ENCODE results near the gene SUV39H2. TPM values are rescaled to one million over a fixed set of nuclear protein-coding genes. Genes with fewer than 3 reads are reported as not detected.

SUV39H2 gene
- total and polyA plus RNA-seq, 4 donors = 1.8 to 7.5 (median 2.9) TPM

GRCh38 chr10:14953424-14954000 lies 74.8 kb downstream of the SUV39H2 start:
- Histone ChIP-seq H3K9me3 (ENCODE audit: control insufficient read depth in 4 of 4, low read length in 3 of 4) (no peaks in the 10 kb centered on the region), H3K27ac (ENCODE audit: low read depth in 1 of 2, low read length in 2 of 2) (peak overlapping the region; percentile 65 to 68), H3K27me3 (ENCODE audit: control insufficient read depth in 4 of 4, insufficient read depth in 4 of 4, low read length in 3 of 4) (no peaks in the 10 kb centered on the region), H3K9ac (ENCODE audit: low read depth in 1 of 2, low read length in 2 of 2) (no peak overlapping the region), H3K4me3 (ENCODE audit: low read depth in 1 of 3, low read length in 3 of 3) (peak overlapping the region; percentile 40 to 91 (median 76)), H3K4me1 (ENCODE audit: control insufficient read depth in 4 of 4, insufficient read depth in 4 of 4, low read length in 3 of 4) (peaks cover 0 to 17% (median 3%) of the 10 kb centered on the region in 4 donors), H3K36me3 (ENCODE audit: control insufficient read depth in 4 of 4, insufficient read depth in 3 of 4, low read depth in 1 of 4, low read length in 3 of 4) (no peaks in the 10 kb centered on the region)
- 15% methylated on average over 32 of the region's 32 CpGs for WGBS
- TF ChIP-seq HNF4A (conservative IDR thresholded peaks at IDR 0.05) (no peak), JUND (IDR thresholded peaks at IDR 0.05) (no peak), YY1 (IDR thresholded peaks at IDR 0.05) (no peak), TAF1 (conservative IDR thresholded peaks at IDR 0.05) (no peak), FOXA1 (IDR thresholded peaks at IDR 0.05) (no peak), EGR1 (IDR thresholded peaks at IDR 0.05; ENCODE audit: low read depth in 2 of 2) (no peak), FOXA2 (IDR thresholded peaks at IDR 0.05) (no peak), REST (IDR thresholded peaks at IDR 0.05) (no peak), GABPA (IDR thresholded peaks at IDR 0.05 in 1 of 2, conservative IDR thresholded peaks at IDR 0.05 in 1 of 2) (no peak), CTCF (IDR thresholded peaks at IDR 0.05; ENCODE audit: low read depth, low read length, missing input control) (no peak), HNF4G (IDR thresholded peaks at IDR 0.05) (no peak), NR2F2 (IDR thresholded peaks at IDR 0.05) (no peak), RAD21 (IDR thresholded peaks at IDR 0.05) (no peak), SP1 (IDR thresholded peaks at IDR 0.05) (no peak), RXRA (IDR thresholded peaks at IDR 0.05) (no peak)
- TF ChIP-seq, protein P1, sequence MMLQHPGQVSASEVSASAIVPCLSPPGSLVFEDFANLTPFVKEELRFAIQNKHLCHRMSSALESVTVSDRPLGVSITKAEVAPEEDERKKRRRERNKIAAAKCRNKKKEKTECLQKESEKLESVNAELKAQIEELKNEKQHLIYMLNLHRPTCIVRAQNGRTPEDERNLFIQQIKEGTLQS (IDR thresholded peaks at IDR 0.05) = no peak
- TF ChIP-seq, protein P2, sequence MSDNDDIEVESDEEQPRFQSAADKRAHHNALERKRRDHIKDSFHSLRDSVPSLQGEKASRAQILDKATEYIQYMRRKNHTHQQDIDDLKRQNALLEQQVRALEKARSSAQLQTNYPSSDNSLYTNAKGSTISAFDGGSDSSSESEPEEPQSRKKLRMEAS (IDR thresholded peaks at IDR 0.05) = no peak
- DNase-seq (ENCODE audit: low spot score) = no peak

Other genes with a start within 250 kb of the SUV39H2 start
- 10 to 100 TPM; 28.5 to 58.1 TPM for gene FAM107B, start 104.0 kb upstream of the SUV39H2 start, total RNA-seq
- gene FAM107B, start 104.0 kb upstream of the SUV39H2 start, polyA plus RNA-seq = 10 to 100 TPM; 24.9 to 33.2 TPM
- 1 to 10 TPM; 1.5 to 5.9 TPM for gene CDNF, start 40.8 kb upstream of the SUV39H2 start, total RNA-seq
- 1 to 10 TPM; 2.7 to 3.1 TPM for gene CDNF, start 40.8 kb upstream of the SUV39H2 start, polyA plus RNA-seq
- gene HSPA14, start 40.6 kb upstream of the SUV39H2 start, total RNA-seq = 1 to 10 TPM; 8.6 to 9.0 TPM
- 1 to 10 TPM; 5.3 to 8.4 TPM for gene HSPA14, start 40.6 kb upstream of the SUV39H2 start, polyA plus RNA-seq
- gene MSANTD7, start 40.6 kb upstream of the SUV39H2 start, total RNA-seq = 1 to 10 TPM; 5.2 to 8.5 TPM
- gene MSANTD7, start 40.6 kb upstream of the SUV39H2 start, polyA plus RNA-seq = 1 to 10 TPM in 1 of 2 donors, under 1 TPM in 1; 0.82 to 1.8 TPM
- 1 to 10 TPM; 2.8 to 9.9 TPM for gene DCLRE1C, start 75.2 kb downstream of the SUV39H2 start, total RNA-seq
- 1 to 10 TPM in 1 of 2 donors, under 1 TPM in 1; 0.93 to 3.5 TPM for gene DCLRE1C, start 75.2 kb downstream of the SUV39H2 start, polyA plus RNA-seq
- gene MEIG1, start 80.5 kb downstream of the SUV39H2 start, total RNA-seq = under 1 TPM in 1 of 2 donors, not detected in 1; 0.33 TPM
- not detected for gene MEIG1, start 80.5 kb downstream of the SUV39H2 start, polyA plus RNA-seq
- gene OLAH, start 165.1 kb downstream of the SUV39H2 start, total RNA-seq = under 1 TPM in 1 of 2 donors, not detected in 1; 0.42 TPM
- under 1 TPM in 1 of 2 donors, not detected in 1; 0.25 TPM for gene OLAH, start 165.1 kb downstream of the SUV39H2 start, polyA plus RNA-seq
- gene ACBD7, start 209.9 kb downstream of the SUV39H2 start, total RNA-seq = under 1 TPM in 1 of 2 donors, not detected in 1; 0.37 TPM
- under 1 TPM in 1 of 2 donors, not detected in 1; 0.13 TPM for gene ACBD7, start 209.9 kb downstream of the SUV39H2 start, polyA plus RNA-seq
- 1 to 10 TPM; 7.2 to 8.4 TPM for gene RPP38, start 218.5 kb downstream of the SUV39H2 start, total RNA-seq
- 10 to 100 TPM in 1 of 2 donors, 1 to 10 TPM in 1; 8.1 to 12.0 TPM for gene RPP38, start 218.5 kb downstream of the SUV39H2 start, polyA plus RNA-seq